IgD-negative memory B cell (primary cell): Measurements from ENCODE around the gene TRIM25. TPM values are rescaled to one million over a fixed set of nuclear protein-coding genes. Genes with fewer than 3 reads are reported as not detected.

Source experiments
- H3K27ac Mint-ChIP-seq, 3 donors: one replicate each; pipeline ENCODE4 v1.8.0; 2020 to 2022; ENCODE audit warnings: mild to moderate bottlenecking in 3 of 3, mixed read lengths in 3 of 3, moderate library complexity in 1 of 3
- H3K27me3 Mint-ChIP-seq: one replicate; pipeline ENCODE4 v1.8.0; 2021; ENCODE audit warnings: mixed read lengths
- H3K36me3 Mint-ChIP-seq: one replicate; pipeline ENCODE4 v1.8.0; 2020; ENCODE audit warnings: mild to moderate bottlenecking, mixed read lengths
- H3K4me1 Mint-ChIP-seq, 3 donors: one replicate each; pipeline ENCODE4 v1.8.0; 2020 to 2022; ENCODE audit warnings: mixed read lengths in 3 of 3, mild to moderate bottlenecking in 1 of 3
- H3K4me3 Mint-ChIP-seq, 4 donors: one replicate each; pipeline ENCODE4 v1.8.0; 2020 to 2022; ENCODE audit warnings: mild to moderate bottlenecking in 4 of 4, mixed read lengths in 4 of 4, moderate library complexity in 3 of 4
- H3K9me3 Mint-ChIP-seq, 3 donors: one replicate each; pipeline ENCODE4 v1.8.0; 2020 to 2021; ENCODE audit warnings: mixed read lengths in 3 of 3, mild to moderate bottlenecking in 1 of 3
- polyA plus RNA-seq: library from polyadenylated mRNA; unstranded; fragments of 300-500 nt; fragmentation: Illumina TruSeq; gene quantifications from one replicate; pipeline ENCODE4 v1.2.3, GENCODE V29; 2021

TRIM25 gene
- polyA plus RNA-seq, 1 donor from 2014 or later, result 14.0 TPM

- no peaks in the 10 kb centered on the region for H3K4me1 Mint-ChIP-seq
- peaks cover 13% of the 10 kb centered on the region for H3K36me3 Mint-ChIP-seq
- peaks cover 0 to 4% (median 1%) of the 10 kb centered on the region in 3 donors for H3K9me3 Mint-ChIP-seq
- H3K27ac Mint-ChIP-seq, result no peak overlapping the region
- no peaks in the 10 kb centered on the region for H3K27me3 Mint-ChIP-seq
- H3K4me3 Mint-ChIP-seq, result no peak overlapping the region
These were observed 20.4 kb upstream of the TRIM25 start for GRCh38 chr17:56934280-56934679.

GRCh38 chr17:56933868-56934267 is 20.0 kb upstream of the TRIM25 start:
- peaks cover 0 to 4% (median 3%) of the 10 kb centered on the region in 3 donors for H3K9me3 Mint-ChIP-seq
- H3K36me3 Mint-ChIP-seq, result peaks cover 15% of the 10 kb centered on the region
- no peak overlapping the region for H3K4me3 Mint-ChIP-seq
- no peak overlapping the region for H3K27ac Mint-ChIP-seq
- no peaks in the 10 kb centered on the region for H3K4me1 Mint-ChIP-seq
- no peaks in the 10 kb centered on the region for H3K27me3 Mint-ChIP-seq

- peaks cover 0 to 4% (median 3%) of the 10 kb centered on the region in 3 donors for H3K9me3 Mint-ChIP-seq
- H3K27me3 Mint-ChIP-seq, result no peaks in the 10 kb centered on the region
- H3K27ac Mint-ChIP-seq, result no peak overlapping the region
- no peaks in the 10 kb centered on the region for H3K4me1 Mint-ChIP-seq
- peaks cover 15% of the 10 kb centered on the region for H3K36me3 Mint-ChIP-seq
- H3K4me3 Mint-ChIP-seq, result no peak overlapping the region
These were observed 19.4 kb upstream of the TRIM25 start for GRCh38 chr17:56933151-56933745.

- Mint-ChIP-seq H3K9me3 (peaks cover 0 to 4% (median 3%) of the 10 kb centered on the region in 3 donors), H3K36me3 (peaks cover 12% of the 10 kb centered on the region), H3K4me1 (no peaks in the 10 kb centered on the region)
These were observed 17.0 kb upstream of the TRIM25 start for GRCh38 chr17:56930739-56931337.

GRCh38 chr17:56929362-56929969 is 15.6 kb upstream of the TRIM25 start:
- H3K36me3 Mint-ChIP-seq, result peaks cover 10% of the 10 kb centered on the region
- no peak overlapping the region for H3K4me3 Mint-ChIP-seq
- no peaks in the 10 kb centered on the region for H3K27me3 Mint-ChIP-seq
- H3K27ac Mint-ChIP-seq, result no peak overlapping the region
- H3K9me3 Mint-ChIP-seq, result peaks cover 0 to 4% (median 3%) of the 10 kb centered on the region in 3 donors
- no peaks in the 10 kb centered on the region for H3K4me1 Mint-ChIP-seq

More at GRCh38 chr17:56930739-56931337, 17.0 kb upstream of the TRIM25 start:
- Mint-ChIP-seq H3K27ac (no peak overlapping the region), H3K27me3 (no peaks in the 10 kb centered on the region), H3K4me3 (no peak overlapping the region)

- Mint-ChIP-seq H3K36me3 (peaks cover 8% of the 10 kb centered on the region), H3K27ac (no peak overlapping the region), H3K9me3 (peaks cover 0 to 4% (median 3%) of the 10 kb centered on the region in 3 donors), H3K4me1 (no peaks in the 10 kb centered on the region), H3K27me3 (no peaks in the 10 kb centered on the region), H3K4me3 (no peak overlapping the region)
These were observed 14.7 kb upstream of the TRIM25 start for GRCh38 chr17:56928586-56928985.

- Mint-ChIP-seq H3K27me3 (no peaks in the 10 kb centered on the region), H3K27ac (no peak overlapping the region), H3K9me3 (peaks cover 0 to 4% (median 3%) of the 10 kb centered on the region in 3 donors)
These were observed 12.9 kb upstream of the TRIM25 start for GRCh38 chr17:56926704-56927103.

GRCh38 chr17:56926270-56926669 is 12.4 kb upstream of the TRIM25 start:
- Mint-ChIP-seq H3K9me3 (peaks cover 0 to 4% (median 3%) of the 10 kb centered on the region in 3 donors), H3K4me3 (no peak overlapping the region), H3K36me3 (peaks cover 5% of the 10 kb centered on the region), H3K27me3 (no peaks in the 10 kb centered on the region), H3K27ac (no peak overlapping the region), H3K4me1 (no peaks in the 10 kb centered on the region)

More at GRCh38 chr17:56926704-56927103, 12.9 kb upstream of the TRIM25 start:
- Mint-ChIP-seq H3K4me3 (no peak overlapping the region), H3K36me3 (peaks cover 7% of the 10 kb centered on the region), H3K4me1 (no peaks in the 10 kb centered on the region)

GRCh38 chr17:56925088-56925487 is 11.2 kb upstream of the TRIM25 start:
- peaks cover 0 to 3% (median 0%) of the 10 kb centered on the region in 3 donors for H3K9me3 Mint-ChIP-seq
- no peaks in the 10 kb centered on the region for H3K4me1 Mint-ChIP-seq
- peak overlapping the region in 1 of 3 donors; percentile 40 for H3K27ac Mint-ChIP-seq
- H3K36me3 Mint-ChIP-seq, result peaks cover 7% of the 10 kb centered on the region
- H3K27me3 Mint-ChIP-seq, result no peaks in the 10 kb centered on the region
- H3K4me3 Mint-ChIP-seq, result no peak overlapping the region

- no peak overlapping the region for H3K4me3 Mint-ChIP-seq
- peaks cover 7 to 10% (median 8%) of the 10 kb centered on the region in 3 donors for H3K4me1 Mint-ChIP-seq
- no peak overlapping the region for H3K27ac Mint-ChIP-seq
- peaks cover 3% of the 10 kb centered on the region for H3K36me3 Mint-ChIP-seq
- H3K9me3 Mint-ChIP-seq, result peaks cover 0 to 12% (median 1%) of the 10 kb centered on the region in 3 donors
- no peaks in the 10 kb centered on the region for H3K27me3 Mint-ChIP-seq
These were observed 5.9 kb upstream of the TRIM25 start for GRCh38 chr17:56919717-56920116.

GRCh38 chr17:56918916-56919315 is 5.1 kb upstream of the TRIM25 start:
- H3K27me3 Mint-ChIP-seq, result no peaks in the 10 kb centered on the region
- H3K9me3 Mint-ChIP-seq, result peaks cover 0 to 12% (median 1%) of the 10 kb centered on the region in 3 donors
- no peak overlapping the region for H3K4me3 Mint-ChIP-seq
- H3K27ac Mint-ChIP-seq, result no peak overlapping the region
- peaks cover 3% of the 10 kb centered on the region for H3K36me3 Mint-ChIP-seq
- H3K4me1 Mint-ChIP-seq, result peaks cover 7 to 14% (median 12%) of the 10 kb centered on the region in 3 donors

- H3K9me3 Mint-ChIP-seq, result peaks cover 0 to 12% (median 1%) of the 10 kb centered on the region in 3 donors
- peaks cover 7 to 14% (median 12%) of the 10 kb centered on the region in 3 donors for H3K4me1 Mint-ChIP-seq
- peak overlapping the region in 1 of 4 donors; percentile 74 for H3K4me3 Mint-ChIP-seq
- H3K27me3 Mint-ChIP-seq, result no peaks in the 10 kb centered on the region
- no peak overlapping the region for H3K27ac Mint-ChIP-seq
- peaks cover 2% of the 10 kb centered on the region for H3K36me3 Mint-ChIP-seq
These were observed 3.9 kb upstream of the TRIM25 start for GRCh38 chr17:56917559-56918296.

GRCh38 chr17:56914581-56915273 is 878 bp upstream of the TRIM25 start:
- Mint-ChIP-seq H3K27me3 (no peaks in the 10 kb centered on the region), H3K4me1 (peaks cover 31 to 34% (median 31%) of the 10 kb centered on the region in 3 donors), H3K36me3 (no peaks in the 10 kb centered on the region), H3K4me3 (peak overlapping the region; percentile 88 to 98 (median 96)), H3K27ac (peak overlapping the region; percentile 85 to 97 (median 94)), H3K9me3 (peaks cover 0 to 10% (median 1%) of the 10 kb centered on the region in 3 donors)

- Mint-ChIP-seq H3K4me3 (peak overlapping the region; percentile 88 to 98 (median 96)), H3K36me3 (no peaks in the 10 kb centered on the region), H3K4me1 (peaks cover 35 to 44% (median 40%) of the 10 kb centered on the region in 3 donors), H3K9me3 (peaks cover 0 to 8% (median 1%) of the 10 kb centered on the region in 3 donors), H3K27me3 (no peaks in the 10 kb centered on the region), H3K27ac (peak overlapping the region; percentile 85 to 97 (median 93))
These were observed 439 bp downstream of the TRIM25 start for GRCh38 chr17:56913353-56913866.
